Adrenal gland (tissue), 12 donors: Measurements from ENCODE around the gene KLHL14. TPM values are rescaled to one million over a fixed set of nuclear protein-coding genes. Genes with fewer than 3 reads are reported as not detected.

Source experiments
- DNase-seq, 7 donors: peaks; one replicate each; pipeline ENCODE4 v3.0.0-alpha.2; 2019 to 2020
- H3K27ac ChIP-seq, 5 donors: fragments of 200-600 bp; sonication (generic) in 4 of 5; 1 replicate in 3 of 5; 2 replicates in 2 of 5; pipeline versions ENCODE4 v1.5.1 to v1.8.0; 2016 to 2020; ENCODE audit warnings: mild to moderate bottlenecking in 1 of 5
- H3K27me3 ChIP-seq: fragments of 200-600 bp; 2 replicates; pipeline ENCODE4 v1.8.0; 2021
- H3K36me3 ChIP-seq, 2 donors: fragments of 200-600 bp; replicated peaks in 1 of 2; 1 replicate in 1 of 2; 2 replicates in 1 of 2; pipeline versions ENCODE4 v1.5.1 to v1.8.0; 2018 to 2022
- H3K4me1 ChIP-seq, 2 donors: fragments of 200-600 bp; replicated peaks in 1 of 2; 1 replicate in 1 of 2; 2 replicates in 1 of 2; pipeline versions ENCODE4 v1.5.1 to v1.8.0; 2018 to 2021
- H3K4me3 ChIP-seq, 4 donors: fragments of 200-600 bp; sonication (generic) in 3 of 4; one replicate each; pipeline ENCODE4 v1.5.1; 2016 to 2018
- H3K9me3 ChIP-seq, 3 donors: fragments of 200-600 bp; sonication (generic) in 1 of 3; replicated peaks in 1 of 3; 1 replicate in 2 of 3; 2 replicates in 1 of 3; pipeline versions ENCODE4 v1.5.1 to v1.8.0; 2016 to 2021
- POLR2A ChIP-seq, 2 donors: fragments of 450-650 bp; IDR thresholded peaks; one replicate each; pipeline ENCODE4 v1.6.1; 2017; ENCODE audit warnings: antibody characterized with exemption in 2 of 2, mild to moderate bottlenecking in 2 of 2, moderate library complexity in 1 of 2
- WGBS, 4 donors: extraction: QIAGEN DNeasy Blood & Tissue Kit in 2 of 4; methylation state at CpG; one replicate each; pipeline versions ENCODE4 v1.1.5 to v1.1.7; 2013 to 2017; 5-methylcytosine and 5-hydroxymethylcytosine counted together
- intact Hi-C, 2 donors: fragments of 100-400 bp; cut with DNase I; formaldehyde crosslinking; loops; one replicate each; pipeline versions ENCODE4 v1.14.1 to v1.15.0; 2022 to 2023
- polyA plus RNA-seq, 3 donors: library from polyadenylated mRNA; stranded (reverse); fragments of 200-250 nt in 2 of 3; fragments of 350-450 nt in 1 of 3; fragmentation: Illumina TruSeq in 1 of 3; extraction: RNeasy Lipid Tissue Mini Kit (QIAGEN cat#74804) in 1 of 3; gene quantifications; one replicate each; pipeline ENCODE4 v1.2.3, GENCODE V29; 2013 to 2014
- total RNA-seq, 9 donors: library from RNA; depleted of rRNA in 4 of 9; stranded (reverse); fragments of >200 nt in 4 of 9; fragments of 120-200 nt in 1 of 9; fragmentation: NEBNext Ultra II Directional in 1 of 9; extraction: Animal tissue kit (Norgen Biotek cat#: 25700) in 1 of 9; gene quantifications; one replicate each; pipeline versions ENCODE4 v1.1.0 to v1.2.4, GENCODE V29; 2013 to 2023
- TF ChIP-seq, protein P1 (sequence below), 6 experiments: fragments of 450-650 bp in 4 of 6; fragments of 200-600 bp in 2 of 6; sonication (generic) in 1 of 6; IDR thresholded peaks; 1 replicate in 5 of 6; 2 replicates in 1 of 6; pipeline versions ENCODE4 v1.5.1 to v1.8.0; 2016 to 2021; ENCODE audit warnings: antibody characterized with exemption in 6 of 6, mild to moderate bottlenecking in 2 of 6, moderate library complexity in 1 of 6
- donor health status: healthy with polysubstance abuse.
- donor health status: Bipolar disorder and iron deficiency.
- donor health status: DM: yes; HTN: yes; CAD: no.
- donor health status: DM: no; HTN: no; CAD: no.
- donor health status: DM: no; HTN: no; CAD: no.
- donor health status: DM: yes; HTN: yes; CAD: no.

KLHL14 gene
- total and polyA plus RNA-seq, 12 donors: 0.10 to 4.5 (median 0.32) TPM; not detected in 3

DNA sequence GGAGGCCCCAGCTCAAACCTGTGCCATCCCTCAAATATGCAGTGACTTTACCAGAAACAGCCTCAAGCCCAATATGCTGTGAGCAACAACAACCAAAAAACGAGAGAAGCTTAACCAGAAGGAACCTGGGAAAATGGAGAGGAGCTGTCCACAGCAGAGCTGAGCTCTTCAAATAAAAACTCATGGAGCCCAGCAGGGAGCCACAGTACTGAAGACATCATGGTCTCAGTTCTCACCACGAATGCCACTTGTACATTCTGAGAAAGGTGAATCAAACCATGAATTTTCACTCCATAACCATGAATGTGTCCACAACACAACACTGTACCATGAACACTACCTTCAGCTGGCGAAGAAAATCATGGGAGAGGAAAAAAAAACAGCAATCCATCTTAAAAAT lies 50.5 kb downstream of the KLHL14 start:
- H3K4me1 ChIP-seq: no peaks in the 10 kb centered on the region
- H3K27ac ChIP-seq: no peak overlapping the region
- no peak for DNase-seq
- intact Hi-C loops: no loop called here
- no peaks in the 10 kb centered on the region for H3K36me3 ChIP-seq
- no peaks in the 10 kb centered on the region for H3K27me3 ChIP-seq
- H3K4me3 ChIP-seq: no peak overlapping the region
- WGBS, 4 donors: 64 to 77% (median 76%) methylated on average over 3 of the region's 3 CpGs
- no peaks in the 10 kb centered on the region for H3K9me3 ChIP-seq
- no peak for TF ChIP-seq POLR2A (IDR thresholded peaks at IDR 0.05)
- TF ChIP-seq, protein P1, sequence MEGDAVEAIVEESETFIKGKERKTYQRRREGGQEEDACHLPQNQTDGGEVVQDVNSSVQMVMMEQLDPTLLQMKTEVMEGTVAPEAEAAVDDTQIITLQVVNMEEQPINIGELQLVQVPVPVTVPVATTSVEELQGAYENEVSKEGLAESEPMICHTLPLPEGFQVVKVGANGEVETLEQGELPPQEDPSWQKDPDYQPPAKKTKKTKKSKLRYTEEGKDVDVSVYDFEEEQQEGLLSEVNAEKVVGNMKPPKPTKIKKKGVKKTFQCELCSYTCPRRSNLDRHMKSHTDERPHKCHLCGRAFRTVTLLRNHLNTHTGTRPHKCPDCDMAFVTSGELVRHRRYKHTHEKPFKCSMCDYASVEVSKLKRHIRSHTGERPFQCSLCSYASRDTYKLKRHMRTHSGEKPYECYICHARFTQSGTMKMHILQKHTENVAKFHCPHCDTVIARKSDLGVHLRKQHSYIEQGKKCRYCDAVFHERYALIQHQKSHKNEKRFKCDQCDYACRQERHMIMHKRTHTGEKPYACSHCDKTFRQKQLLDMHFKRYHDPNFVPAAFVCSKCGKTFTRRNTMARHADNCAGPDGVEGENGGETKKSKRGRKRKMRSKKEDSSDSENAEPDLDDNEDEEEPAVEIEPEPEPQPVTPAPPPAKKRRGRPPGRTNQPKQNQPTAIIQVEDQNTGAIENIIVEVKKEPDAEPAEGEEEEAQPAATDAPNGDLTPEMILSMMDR (IDR thresholded peaks at IDR 0.05): no peak

DNA sequence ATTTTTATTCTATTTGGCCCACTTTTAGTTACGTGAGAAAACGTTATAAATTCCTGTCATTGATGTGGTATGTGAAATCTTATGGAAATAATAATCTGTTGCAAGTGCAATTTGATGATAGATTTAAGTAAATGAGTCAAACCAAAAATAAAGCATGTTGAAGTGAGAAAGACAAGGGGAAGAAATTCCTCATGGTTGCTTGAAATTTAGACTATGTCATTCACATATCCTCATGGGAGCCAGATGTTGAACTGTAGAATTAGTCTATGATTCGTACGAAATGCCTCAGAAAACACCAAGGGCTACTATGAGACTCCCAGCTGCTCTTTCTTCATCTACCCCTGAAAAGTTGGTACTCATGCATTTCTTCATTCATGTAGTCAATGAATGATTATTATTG lies 55.7 kb downstream of the KLHL14 start:
- intact Hi-C loops: loop anchor here in 1 of 2 donors (10.0 kb wide), 1 partner anchor 218 kb away; no protein-coding TSS in a partner anchor
- WGBS, 4 donors: 91 to 97% (median 92%) methylated on average over 4 of the region's 4 CpGs
- no peak for TF ChIP-seq POLR2A (IDR thresholded peaks at IDR 0.05)
- TF ChIP-seq, protein P1 (IDR thresholded peaks at IDR 0.05): no peak

DNA sequence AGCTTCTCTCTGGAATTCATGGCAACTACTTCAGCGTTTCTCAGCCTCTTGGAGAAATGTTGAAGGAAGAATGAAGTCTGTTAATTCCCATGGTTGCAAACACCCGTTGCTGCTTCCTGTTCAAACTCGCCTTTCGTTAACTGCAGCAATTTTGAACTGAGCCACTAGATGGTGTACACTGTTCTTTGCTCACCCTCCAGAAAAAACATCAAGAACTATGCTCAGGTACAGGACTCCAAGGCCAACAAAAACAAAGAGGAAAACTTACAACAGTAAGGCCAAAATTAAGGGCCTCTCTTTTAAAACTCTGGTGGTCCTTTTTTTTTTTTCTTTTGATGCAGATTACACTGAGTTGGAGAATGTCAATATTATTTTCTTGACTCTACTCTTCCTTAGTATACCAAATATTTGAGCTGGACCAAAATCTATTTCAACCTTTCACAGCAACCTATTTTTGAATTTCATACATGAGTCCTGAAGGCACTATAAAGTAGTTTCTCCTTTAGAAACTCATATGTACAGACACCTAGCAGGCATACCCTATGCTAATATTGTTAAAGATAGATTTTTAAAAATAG lies 58.2 kb downstream of the KLHL14 start:
- Histone ChIP-seq H3K27ac (no peak overlapping the region), H3K4me1 (no peaks in the 10 kb centered on the region), H3K27me3 (no peaks in the 10 kb centered on the region), H3K9me3 (no peaks in the 10 kb centered on the region), H3K36me3 (no peaks in the 10 kb centered on the region), H3K4me3 (no peak overlapping the region)
- 0 to 1% (median 0%) methylated on average over 4 of the region's 4 CpGs for WGBS, 4 donors
- TF ChIP-seq, protein P1 (IDR thresholded peaks at IDR 0.05): peak; percentile 54 to 72 (median 61)
- no peak for TF ChIP-seq POLR2A (IDR thresholded peaks at IDR 0.05)
- peak; percentile 10 to 59 (median 36) for DNase-seq
- intact Hi-C loops: loop anchor here in 1 of 2 donors (10.0 kb wide), 1 partner anchor 220 kb away; no protein-coding TSS in a partner anchor

More for the DNA sequence above, 55.7 kb downstream of the KLHL14 start:
- no peaks in the 10 kb centered on the region for H3K27me3 ChIP-seq
- H3K36me3 ChIP-seq: no peaks in the 10 kb centered on the region
- no peak overlapping the region for H3K27ac ChIP-seq
- no peaks in the 10 kb centered on the region for H3K9me3 ChIP-seq
- H3K4me1 ChIP-seq: no peaks in the 10 kb centered on the region
- no peak for DNase-seq
- H3K4me3 ChIP-seq: no peak overlapping the region

DNA sequence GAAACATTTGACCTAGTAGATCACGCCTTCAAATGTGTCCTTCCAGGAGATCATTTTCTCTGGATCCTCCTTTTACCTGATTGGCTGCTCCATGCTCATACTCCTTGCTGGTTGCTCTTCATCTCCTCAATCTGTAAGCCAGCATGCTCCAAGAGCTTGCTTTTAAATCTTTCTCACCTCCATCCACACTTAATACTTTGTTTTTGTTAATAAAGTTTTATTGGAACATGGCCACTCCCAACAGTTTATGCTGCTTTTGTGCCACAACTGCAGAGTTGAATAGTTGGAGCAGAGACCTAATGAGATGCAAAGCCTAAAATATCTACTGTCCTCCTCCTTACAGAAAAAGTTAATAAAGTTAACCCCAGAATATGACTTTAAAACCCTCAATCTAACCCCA lies 60.0 kb downstream of the KLHL14 start:
- intact Hi-C loops: loop anchor here in 1 of 2 donors (10.0 kb wide), 1 partner anchor 222 kb away; no protein-coding TSS in a partner anchor
- no peak overlapping the region for H3K4me3 ChIP-seq
- no peaks in the 10 kb centered on the region for H3K27me3 ChIP-seq
- TF ChIP-seq, protein P1 (IDR thresholded peaks at IDR 0.05): no peak
- TF ChIP-seq POLR2A (IDR thresholded peaks at IDR 0.05): no peak
- WGBS, 4 donors: 75 to 91% (median 87%) methylated on average over 1 of the region's 1 CpG
- no peak overlapping the region for H3K27ac ChIP-seq
- H3K36me3 ChIP-seq: no peaks in the 10 kb centered on the region
- no peaks in the 10 kb centered on the region for H3K4me1 ChIP-seq
- H3K9me3 ChIP-seq: no peaks in the 10 kb centered on the region
- DNase-seq: no peak
